B cell (primary cell): Measurements from ENCODE around the gene MMRN2. TPM values are rescaled to one million over a fixed set of nuclear protein-coding genes. Genes with fewer than 3 reads are reported as not detected.

ENCODE experiments used
- ATAC-seq: fragments of 200-7000 bp; cut with Tn5 transposase; one replicate; pipeline ENCODE4 v1.10.0; 2021; ENCODE audit warnings: low read depth, mild to moderate bottlenecking, moderate number of reproducible peaks, moderate library complexity
- CTCF ChIA-PET: fragments of 350-600 bp; sonication (Branson Sonifier 250); formaldehyde crosslinking; loops from one replicate; lab custom pipeline; 2021; ENCODE audit warnings: antibody characterized with exemption, inconsistent platforms; lab: Charles Lee
- POLR2A ChIA-PET: fragments of 350-600 bp; sonication (Branson Sonifier 250); formaldehyde crosslinking; loops from one replicate; lab custom pipeline; 2021; ENCODE audit warnings: antibody characterized with exemption; lab: Charles Lee
- DNase-seq: peaks from one replicate; pipeline ENCODE4 v3.0.0; 2013
- H2AFZ ChIP-seq: 2 replicates; pipeline ENCODE4 v1.6.1; 2012; ENCODE audit warnings: mild to moderate bottlenecking, low read depth, low read length; ENCODE audit not compliant: insufficient read depth, poor library complexity, severe bottlenecking
- H3K27ac ChIP-seq, 2 donors: 1 replicate in 1 of 2; 2 replicates in 1 of 2; pipeline ENCODE4 v1.5.1; 2012 to 2013; ENCODE audit warnings: low read length in 2 of 2, mild to moderate bottlenecking in 2 of 2, moderate library complexity in 1 of 2
- H3K27me3 ChIP-seq, 4 experiments: fragments of 200-600 bp in 1 of 4; sonication (generic) in 1 of 4; replicated peaks in 1 of 4; 1 replicate in 2 of 4; 2 replicates in 2 of 4; pipeline versions ENCODE4 v1.6.1 to v1.7.0; 2013 to 2016; ENCODE audit warnings: low read length in 3 of 4, mild to moderate bottlenecking in 2 of 4, mixed read lengths in 1 of 4, moderate library complexity in 1 of 4; ENCODE audit not compliant: insufficient read depth in 4 of 4, control insufficient read depth in 3 of 4; ENCODE audit errors: control extremely low read depth in 1 of 4
- H3K36me3 ChIP-seq, 2 experiments: replicated peaks in 1 of 2; 1 replicate in 1 of 2; 2 replicates in 1 of 2; pipeline versions ENCODE4 v1.6.1 to v1.7.1; 2013; ENCODE audit warnings: low read length in 1 of 2; ENCODE audit not compliant: insufficient read depth in 2 of 2, control insufficient read depth in 1 of 2; ENCODE audit errors: control extremely low read depth in 1 of 2, extremely low read depth in 1 of 2
- H3K4me1 ChIP-seq, 2 donors: fragments of 200-600 bp in 1 of 2; sonication (generic) in 1 of 2; 1 replicate in 1 of 2; 2 replicates in 1 of 2; pipeline versions ENCODE4 v1.5.1 to v1.6.1; 2013 to 2017; ENCODE audit warnings: low read length in 2 of 2; ENCODE audit not compliant: control insufficient read depth in 2 of 2, insufficient read depth in 2 of 2
- H3K4me2 ChIP-seq: replicated peaks from 2 replicates; pipeline ENCODE3; 2012; ENCODE audit warnings: mild to moderate bottlenecking, low read depth, low read length; ENCODE audit not compliant: poor library complexity, severe bottlenecking
- H3K4me3 ChIP-seq, 5 experiments: fragments of 200-600 bp in 1 of 5; sonication (generic) in 1 of 5; 1 replicate in 3 of 5; 2 replicates in 2 of 5; pipeline versions ENCODE4 v1.5.1 to v1.7.0; 2011 to 2016; ENCODE audit warnings: low read length in 4 of 5, mild to moderate bottlenecking in 4 of 5, low read depth in 2 of 5, control low read depth in 1 of 5, moderate library complexity in 1 of 5; ENCODE audit not compliant: insufficient read depth in 1 of 5; ENCODE audit errors: control extremely low read depth in 1 of 5, extremely low read depth in 1 of 5
- H3K79me2 ChIP-seq: fragments of 200-600 bp; sonication (generic); one replicate; pipeline ENCODE4 v1.6.0; 2016; ENCODE audit warnings: low read length; ENCODE audit not compliant: control insufficient read depth, insufficient read depth
- H3K9ac ChIP-seq: fragments of 200-600 bp; sonication (generic); 2 replicates; pipeline ENCODE4 v1.6.1; 2017; ENCODE audit warnings: mild to moderate bottlenecking, low read length, moderate library complexity
- H3K9me3 ChIP-seq, 3 donors: one replicate each; pipeline versions ENCODE4 v1.6.1 to v1.7.1; 2013; ENCODE audit warnings: low read length in 2 of 3; ENCODE audit not compliant: control insufficient read depth in 2 of 3, insufficient read depth in 1 of 3; ENCODE audit errors: control extremely low read depth in 1 of 3
- H4K20me1 ChIP-seq: 2 replicates; pipeline ENCODE4 v1.6.0; 2012; ENCODE audit warnings: mild to moderate bottlenecking, low read length; ENCODE audit not compliant: insufficient read depth, control insufficient read depth, poor library complexity, severe bottlenecking
- H3K27ac Mint-ChIP-seq: one replicate; pipeline ENCODE4 v1.8.0; 2021; ENCODE audit warnings: mixed read lengths
- H3K27me3 Mint-ChIP-seq: one replicate; pipeline ENCODE4 v1.8.0; 2021; ENCODE audit warnings: mixed read lengths
- H3K4me1 Mint-ChIP-seq: one replicate; pipeline ENCODE4 v1.8.0; 2021; ENCODE audit warnings: mixed read lengths
- H3K4me3 Mint-ChIP-seq: one replicate; pipeline ENCODE4 v1.8.0; 2021; ENCODE audit warnings: mixed read lengths
- H3K9me3 Mint-ChIP-seq: one replicate; pipeline ENCODE4 v1.8.0; 2022; ENCODE audit warnings: mixed read lengths; ENCODE audit not compliant: insufficient read depth
- EZH2 ChIP-seq: IDR thresholded peaks from 2 replicates; pipeline ENCODE4 v1.6.1; 2012; ENCODE audit warnings: borderline replicate concordance, low read depth, mild to moderate bottlenecking, moderate library complexity, low read length; ENCODE audit not compliant: insufficient read depth, poor library complexity, severe bottlenecking
- WGBS: methylation state at CpG from one replicate; pipeline ENCODE4 v1.1.5; 2013; ENCODE audit warnings: missing lambda C conversion rate; ENCODE audit not compliant: insufficient coverage; 5-methylcytosine and 5-hydroxymethylcytosine counted together
- intact Hi-C: fragments of 100-400 bp; cut with micrococcal nuclease; formaldehyde crosslinking; loops from one replicate; pipeline ENCODE4 v1.10.0; 2022
- polyA plus RNA-seq: library from polyadenylated mRNA; depleted of rRNA; stranded (reverse); fragments of >200 nt; gene quantifications from 2 replicates; pipeline ENCODE4 v1.2.3, GENCODE V29; 2012
- total RNA-seq, 2 donors: library from RNA; stranded (reverse); fragments of 120-200 nt in 1 of 2; gene quantifications; 1 replicate in 1 of 2; 2 replicates in 1 of 2; pipeline versions ENCODE4 v1.2.3 to v1.2.4, GENCODE V29; 2013 to 2022
- TF ChIP-seq, protein P1 (sequence below): fragments of 200-600 bp; IDR thresholded peaks from one replicate; pipeline ENCODE4 v1.8.0; 2022; ENCODE audit warnings: antibody characterized with exemption, mild to moderate bottlenecking

Gene MMRN2
- total and polyA plus RNA-seq, 2 donors (not counting 1 experiment from before 2014, with no cell fraction given): 1.0 to 1.1 TPM

- Histone ChIP-seq H4K20me1 (no peaks in the 10 kb centered on the region), H2AFZ (no peak overlapping the region), H3K36me3 (no peaks in the 10 kb centered on the region), H3K4me2 (no peak overlapping the region), H3K9ac (no peak overlapping the region), H3K27ac (no peak overlapping the region), H3K9me3 (peaks cover 0 to 20% (median 0%) of the 10 kb centered on the region in 3 donors), H3K4me3 (no peak overlapping the region), H3K4me1 (peaks cover 29 to 49% of the 10 kb centered on the region in 2 donors), H3K27me3 (peaks cover 0 to 33% (median 15%) of the 10 kb centered on the region in 4 experiments), H3K79me2 (no peaks in the 10 kb centered on the region)
- H3K27me3 Mint-ChIP-seq: peaks cover 7% of the 10 kb centered on the region
- DNase-seq (no peak), ATAC-seq (no peak)
- peak overlapping the region; percentile 91 for H3K4me3 Mint-ChIP-seq
- H3K9me3 Mint-ChIP-seq: no peaks in the 10 kb centered on the region
- H3K27ac Mint-ChIP-seq: peak overlapping the region; percentile 67
- peaks cover 41% of the 10 kb centered on the region for H3K4me1 Mint-ChIP-seq
- 89% methylated on average over 7 of the region's 8 CpGs for WGBS
- POLR2A ChIA-PET: no interaction called here
- intact Hi-C loops: loop anchor here (2.0 kb wide), 1 partner anchor 213 kb away; the partner anchor contains the start of gene BMPR1A
- no peak for TF ChIP-seq EZH2
- TF ChIP-seq, protein P1, sequence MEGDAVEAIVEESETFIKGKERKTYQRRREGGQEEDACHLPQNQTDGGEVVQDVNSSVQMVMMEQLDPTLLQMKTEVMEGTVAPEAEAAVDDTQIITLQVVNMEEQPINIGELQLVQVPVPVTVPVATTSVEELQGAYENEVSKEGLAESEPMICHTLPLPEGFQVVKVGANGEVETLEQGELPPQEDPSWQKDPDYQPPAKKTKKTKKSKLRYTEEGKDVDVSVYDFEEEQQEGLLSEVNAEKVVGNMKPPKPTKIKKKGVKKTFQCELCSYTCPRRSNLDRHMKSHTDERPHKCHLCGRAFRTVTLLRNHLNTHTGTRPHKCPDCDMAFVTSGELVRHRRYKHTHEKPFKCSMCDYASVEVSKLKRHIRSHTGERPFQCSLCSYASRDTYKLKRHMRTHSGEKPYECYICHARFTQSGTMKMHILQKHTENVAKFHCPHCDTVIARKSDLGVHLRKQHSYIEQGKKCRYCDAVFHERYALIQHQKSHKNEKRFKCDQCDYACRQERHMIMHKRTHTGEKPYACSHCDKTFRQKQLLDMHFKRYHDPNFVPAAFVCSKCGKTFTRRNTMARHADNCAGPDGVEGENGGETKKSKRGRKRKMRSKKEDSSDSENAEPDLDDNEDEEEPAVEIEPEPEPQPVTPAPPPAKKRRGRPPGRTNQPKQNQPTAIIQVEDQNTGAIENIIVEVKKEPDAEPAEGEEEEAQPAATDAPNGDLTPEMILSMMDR: no peak
- CTCF ChIA-PET: interaction anchor here (1.4 to 3.9 kb wide), 2 partner anchors 9 to 30 kb away, joined by 3 to 19 read pairs; no protein-coding TSS in a partner anchor
These were observed 12.1 kb upstream of the MMRN2 start for GRCh38 chr10:86969421-86970041.

DNA sequence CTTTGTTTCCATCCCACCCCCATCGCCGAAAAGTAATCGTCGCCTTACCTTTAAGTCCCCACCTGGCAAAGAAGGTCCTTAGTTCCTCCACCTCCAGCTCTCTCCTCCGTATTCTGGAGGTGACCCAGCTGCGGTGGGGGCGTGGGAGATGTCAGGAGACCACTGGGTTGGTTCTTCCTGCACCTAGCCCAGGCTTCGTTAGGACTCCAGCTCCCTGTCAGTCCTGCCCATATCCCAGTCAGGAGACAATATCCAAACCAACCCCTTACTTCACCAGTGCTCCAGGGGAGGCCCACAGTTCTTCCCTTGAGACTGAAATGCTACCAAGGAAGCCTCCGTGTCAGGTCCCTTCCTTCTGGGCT, 11.6 kb upstream of the MMRN2 start:
- CTCF ChIA-PET: interaction anchor here (1.4 to 3.9 kb wide), 2 partner anchors 9 to 29 kb away, joined by 3 to 19 read pairs; no protein-coding TSS in a partner anchor
- intact Hi-C loops: no loop called here
- H3K27ac Mint-ChIP-seq: no peak overlapping the region
- POLR2A ChIA-PET: no interaction called here
- H3K4me1 ChIP-seq: peaks cover 29 to 49% of the 10 kb centered on the region in 2 donors
- no peaks in the 10 kb centered on the region for H3K79me2 ChIP-seq
- H3K27me3 Mint-ChIP-seq: peaks cover 7% of the 10 kb centered on the region
- H3K9me3 Mint-ChIP-seq: no peaks in the 10 kb centered on the region
- no peak overlapping the region for H3K4me3 ChIP-seq
- 72% methylated on average over 9 of the region's 9 CpGs for WGBS
- no peak for DNase-seq
- no peak for ATAC-seq
- peaks cover 0 to 20% (median 0%) of the 10 kb centered on the region in 3 donors for H3K9me3 ChIP-seq
- no peaks in the 10 kb centered on the region for H3K36me3 ChIP-seq
- no peak overlapping the region for H3K9ac ChIP-seq
- peaks cover 0 to 33% (median 15%) of the 10 kb centered on the region in 4 experiments for H3K27me3 ChIP-seq
- no peak overlapping the region for H3K27ac ChIP-seq
- no peak overlapping the region for H2AFZ ChIP-seq
- peak overlapping the region; percentile 50 for H3K4me2 ChIP-seq
- H3K4me3 Mint-ChIP-seq: peak overlapping the region; percentile 91
- no peaks in the 10 kb centered on the region for H4K20me1 ChIP-seq
- no peak for TF ChIP-seq EZH2
- TF ChIP-seq, protein P1: no peak
- H3K4me1 Mint-ChIP-seq: peaks cover 41% of the 10 kb centered on the region
